Dedifferentiated amniotic fluid mesenchymal stem cell (primary cell): ENCODE results near the gene SPTBN1.
A peak's percentile ranks its signal among the peaks of the same experiment; 100 is the strongest.

ENCODE experiments used
- DNase-seq: peaks from one replicate; pipeline ENCODE4 v3.0.0-alpha.2; 2016; ENCODE audit errors: extremely low spot score

Gene SPTBN1

DNA sequence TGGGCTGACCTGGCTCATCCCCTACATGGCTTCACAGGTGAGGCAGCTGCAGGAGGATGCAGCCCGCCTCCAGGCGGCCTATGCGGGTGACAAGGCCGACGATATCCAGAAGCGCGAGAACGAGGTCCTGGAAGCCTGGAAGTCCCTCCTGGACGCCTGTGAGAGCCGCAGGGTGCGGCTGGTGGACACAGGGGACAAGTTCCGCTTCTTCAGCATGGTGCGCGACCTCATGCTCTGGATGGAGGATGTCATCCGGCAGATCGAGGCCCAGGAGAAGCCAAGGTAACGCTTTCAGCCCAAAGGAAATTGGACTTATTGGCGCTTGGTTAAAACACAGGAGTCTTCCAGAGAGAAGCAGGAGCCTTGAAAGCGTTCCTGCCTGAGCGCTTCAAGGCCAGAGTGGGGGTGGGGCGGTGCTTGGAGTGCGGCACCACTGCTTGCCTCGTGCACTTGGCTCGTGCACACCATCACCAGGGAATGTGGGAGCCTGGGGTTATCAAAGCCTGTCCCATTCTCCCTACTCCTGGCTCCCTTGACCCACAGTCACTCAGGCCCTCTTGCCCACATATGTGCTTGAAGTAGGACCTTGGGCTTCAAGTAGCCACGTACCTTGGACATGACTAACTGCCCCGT lies 197.6 kb downstream of the SPTBN1 start:
- no peak for DNase-seq

DNA sequence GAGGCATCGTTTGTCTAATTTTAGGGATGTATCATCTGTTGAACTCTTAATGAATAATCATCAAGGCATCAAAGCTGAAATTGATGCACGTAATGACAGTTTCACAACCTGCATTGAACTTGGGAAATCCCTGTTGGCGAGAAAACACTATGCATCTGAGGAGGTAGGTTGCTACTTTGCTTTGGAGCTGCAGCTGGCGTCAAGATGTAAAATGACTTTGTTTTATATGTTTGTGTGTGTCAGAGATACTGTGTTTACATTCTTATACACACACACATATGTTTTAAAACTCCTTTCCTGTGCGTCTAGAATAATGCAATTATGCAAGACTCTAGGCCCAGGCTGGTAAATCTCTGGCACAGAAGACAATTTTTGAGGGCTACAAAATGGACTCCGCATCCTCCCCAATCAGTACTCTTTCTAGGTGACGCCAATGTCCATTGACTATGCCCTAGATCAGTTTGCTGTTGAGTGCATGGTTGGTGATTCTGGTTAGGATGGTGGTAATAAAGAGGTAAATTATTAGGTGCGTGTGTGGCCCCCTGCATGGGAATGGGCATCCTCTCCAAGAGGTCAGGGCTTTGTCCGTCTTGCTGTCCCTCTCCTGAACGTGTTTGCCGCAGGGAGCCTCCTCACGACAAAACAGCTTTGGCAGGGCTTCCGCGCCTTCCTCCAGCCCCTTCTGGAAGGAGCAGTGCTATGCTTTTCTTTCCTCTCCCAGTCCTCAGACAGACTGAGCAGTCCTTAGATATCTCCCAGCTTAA lies 199.1 kb downstream of the SPTBN1 start:
- no peak for DNase-seq

DNA sequence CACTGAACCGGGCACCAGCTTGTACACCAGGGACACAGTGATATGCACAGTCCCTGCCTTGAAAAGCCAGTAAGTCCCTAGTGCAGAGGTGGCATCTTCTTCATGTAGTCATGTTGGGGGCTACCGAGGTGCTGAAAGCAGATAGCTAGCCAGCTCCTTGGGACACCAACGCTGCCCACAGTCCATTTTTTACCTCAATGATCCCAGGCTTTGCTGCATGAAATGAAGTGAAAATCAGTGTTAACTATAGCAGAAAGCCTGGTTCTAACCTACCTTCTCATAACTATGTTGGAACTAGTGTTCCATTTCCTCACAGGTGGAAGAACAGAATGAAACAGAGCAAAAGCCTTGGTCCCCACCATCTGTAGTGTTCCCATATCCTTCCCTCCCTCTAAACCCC lies 200.7 kb downstream of the SPTBN1 start:
- DNase-seq, result no peak

DNA sequence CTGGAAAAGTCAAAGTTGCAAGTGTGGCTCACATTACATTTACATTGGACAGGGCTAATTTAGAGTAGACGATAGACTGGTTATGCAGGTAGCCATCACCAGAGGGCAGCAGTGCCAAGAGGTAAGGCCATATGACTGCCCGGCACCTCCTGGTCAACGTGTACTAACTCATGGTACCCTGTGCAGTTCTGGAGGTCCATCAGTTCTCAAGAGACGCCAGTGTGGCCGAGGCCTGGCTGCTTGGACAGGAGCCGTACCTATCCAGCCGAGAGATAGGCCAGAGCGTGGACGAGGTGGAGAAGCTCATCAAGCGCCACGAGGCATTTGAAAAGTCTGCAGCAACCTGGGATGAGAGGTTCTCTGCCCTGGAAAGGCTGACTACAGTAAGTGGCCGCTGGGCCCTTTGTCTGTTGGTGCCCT lies 201.5 kb downstream of the SPTBN1 start:
- DNase-seq, result no peak

DNA sequence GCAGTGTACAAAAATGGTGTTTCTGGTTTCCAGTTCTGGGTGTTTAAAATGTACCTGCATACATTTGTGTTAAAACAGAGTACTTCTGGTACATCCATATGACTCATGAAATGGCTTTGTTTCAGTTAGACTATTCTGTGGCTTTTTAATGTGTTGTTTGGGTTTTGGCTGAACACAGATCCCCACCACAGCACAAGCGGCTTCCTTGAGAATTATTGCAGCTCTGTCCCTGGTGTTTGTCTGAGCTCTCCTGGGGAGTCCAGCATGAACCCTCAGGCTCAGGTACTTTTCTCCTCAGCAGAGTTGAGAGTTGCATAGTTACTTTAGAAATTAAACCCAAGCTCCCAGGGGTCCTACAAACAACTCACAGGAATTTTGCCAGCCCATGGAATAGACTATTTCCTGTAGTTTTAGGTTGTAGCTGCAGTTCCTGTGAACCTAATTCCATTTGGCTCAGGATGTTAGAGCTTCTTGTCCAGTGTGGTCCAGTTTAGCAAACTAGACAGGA lies 202.5 kb downstream of the SPTBN1 start:
- DNase-seq, result no peak

DNA sequence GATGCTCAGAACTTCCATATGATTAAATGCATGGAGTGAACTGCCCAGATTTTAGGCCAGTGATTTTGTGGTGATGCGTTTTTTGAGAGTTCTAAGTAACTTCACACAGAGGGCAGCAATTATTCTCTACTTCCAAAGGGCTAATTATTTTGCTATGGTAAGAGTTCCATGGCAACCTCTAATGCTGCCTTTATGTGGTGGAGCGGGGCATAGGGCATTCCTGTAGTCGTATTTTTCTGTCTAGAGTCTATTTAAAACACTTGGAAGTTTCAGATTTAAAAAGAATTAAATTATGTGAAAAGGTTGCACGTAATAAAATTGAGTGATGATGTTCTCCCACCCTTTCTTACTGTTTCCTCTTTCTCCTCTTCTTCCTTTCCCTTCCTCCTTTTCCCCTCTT lies 203.4 kb downstream of the SPTBN1 start:
- DNase-seq, result no peak

DNA sequence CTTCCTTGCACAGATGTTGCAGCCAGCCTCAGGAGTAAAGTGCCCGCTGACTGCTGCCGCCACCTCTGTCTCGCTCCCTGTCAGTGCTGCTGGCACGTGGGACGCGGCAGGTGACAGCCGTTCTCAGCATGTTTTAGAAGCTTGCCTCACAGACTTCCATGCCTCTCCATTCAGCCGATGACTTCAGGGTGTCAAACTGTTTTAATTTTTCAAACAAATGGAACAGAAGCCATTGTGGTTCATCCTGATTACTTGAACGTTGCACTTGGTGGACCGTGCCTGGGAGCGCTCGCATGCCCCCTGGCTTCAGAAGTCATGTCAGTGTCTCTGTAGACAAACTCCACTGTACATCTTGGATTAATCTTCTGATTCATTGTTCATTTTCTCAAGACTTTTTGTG lies 204.6 kb downstream of the SPTBN1 start:
- DNase-seq, result no peak

DNA sequence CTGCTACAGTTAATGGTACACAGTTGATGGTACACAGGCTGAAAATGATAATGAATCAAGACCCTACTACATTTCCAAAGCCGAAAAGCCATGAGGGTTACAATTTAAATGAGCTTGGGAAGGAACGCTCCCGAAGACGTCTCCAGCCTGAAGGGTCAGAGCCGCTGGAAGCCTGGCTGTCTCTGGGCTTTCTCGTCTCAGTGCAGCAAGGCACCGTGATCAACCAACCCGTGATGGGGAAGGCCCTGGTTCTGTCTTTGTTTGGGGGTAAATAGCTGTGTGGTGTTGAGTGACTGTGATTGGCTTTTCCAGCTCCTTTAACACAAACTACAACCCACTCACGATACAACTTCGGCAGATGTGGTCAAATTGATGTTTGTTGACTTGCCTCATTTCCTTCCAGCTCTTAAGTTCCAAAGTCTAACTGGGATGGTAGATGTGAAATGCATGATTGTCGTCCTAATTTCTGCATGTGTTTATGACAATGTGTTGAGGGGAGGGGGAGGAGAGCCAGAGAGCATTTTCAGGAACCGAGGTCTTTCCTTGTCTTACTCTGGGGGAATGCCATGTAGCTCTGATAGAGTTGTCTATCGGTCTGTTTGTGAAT lies 207.4 kb downstream of the SPTBN1 start:
- DNase-seq, result no peak

DNA sequence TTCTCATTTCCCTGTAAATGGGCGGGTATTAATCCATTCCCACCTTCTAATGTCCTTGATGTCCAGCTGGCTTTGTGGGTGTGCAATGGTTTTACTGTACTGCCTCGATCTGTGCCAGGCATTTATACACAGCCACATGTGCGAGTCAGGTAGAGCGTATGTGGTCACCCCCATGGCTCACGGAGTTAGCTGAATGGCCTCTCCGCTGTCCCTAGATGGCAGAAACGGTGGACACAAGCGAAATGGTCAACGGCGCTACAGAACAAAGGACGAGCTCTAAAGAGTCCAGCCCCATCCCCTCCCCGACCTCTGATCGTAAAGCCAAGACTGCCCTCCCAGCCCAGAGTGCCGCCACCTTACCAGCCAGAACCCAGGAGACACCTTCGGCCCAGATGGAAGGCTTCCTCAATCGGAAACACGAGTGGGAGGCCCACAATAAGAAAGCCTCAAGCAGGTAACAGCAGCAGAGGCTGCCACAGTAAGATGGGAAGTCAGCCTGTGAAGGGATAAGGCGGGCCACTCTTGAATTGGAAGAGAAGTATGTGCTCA lies 208.2 kb downstream of the SPTBN1 start:
- no peak for DNase-seq

DNA sequence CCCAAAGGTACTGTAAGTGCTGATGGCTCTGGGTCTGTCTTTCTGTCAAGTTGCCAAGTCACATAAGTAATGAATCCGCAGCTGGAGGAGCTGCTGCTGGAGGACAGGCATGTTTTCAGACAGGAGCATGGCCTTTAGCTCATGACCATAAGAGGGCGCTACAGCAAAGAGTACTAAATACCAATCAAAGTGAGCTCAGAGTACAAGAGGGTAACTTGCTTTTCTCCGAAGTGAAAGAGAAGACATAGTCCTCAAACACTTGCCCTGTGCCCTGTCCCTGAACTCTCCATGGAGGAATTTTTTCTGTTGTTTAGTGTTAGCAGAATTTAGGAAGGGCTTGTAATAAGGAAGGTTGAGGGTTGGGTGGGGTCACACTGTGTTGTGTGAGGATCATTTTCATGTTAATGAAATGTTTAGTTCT lies 209.3 kb downstream of the SPTBN1 start:
- DNase-seq, result no peak

DNA sequence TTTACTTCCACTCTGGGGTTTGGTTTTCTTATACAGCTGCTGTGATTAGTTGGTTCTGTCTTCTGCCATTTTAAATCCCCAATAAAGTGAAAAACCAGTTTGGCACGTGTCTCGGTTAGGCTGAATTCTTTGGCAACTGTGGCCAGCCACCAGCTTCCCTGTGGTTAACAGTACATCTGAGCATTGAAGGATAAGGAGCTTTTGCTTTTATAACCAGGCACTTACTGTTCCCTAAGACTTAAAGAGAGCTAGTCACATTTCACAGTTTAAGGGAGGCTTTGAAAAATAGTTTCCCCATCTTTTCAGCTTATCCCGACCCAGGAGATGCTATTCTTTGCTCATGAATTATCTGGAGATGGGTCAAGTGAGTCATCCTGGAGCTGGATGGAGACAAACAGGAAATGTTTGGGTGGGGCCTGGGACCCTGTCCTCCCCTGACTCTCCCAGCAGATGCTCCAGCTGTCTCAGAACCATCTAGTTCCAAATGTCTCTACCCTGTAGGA lies 210.1 kb downstream of the SPTBN1 start:
- DNase-seq, result peak; percentile 23

DNA sequence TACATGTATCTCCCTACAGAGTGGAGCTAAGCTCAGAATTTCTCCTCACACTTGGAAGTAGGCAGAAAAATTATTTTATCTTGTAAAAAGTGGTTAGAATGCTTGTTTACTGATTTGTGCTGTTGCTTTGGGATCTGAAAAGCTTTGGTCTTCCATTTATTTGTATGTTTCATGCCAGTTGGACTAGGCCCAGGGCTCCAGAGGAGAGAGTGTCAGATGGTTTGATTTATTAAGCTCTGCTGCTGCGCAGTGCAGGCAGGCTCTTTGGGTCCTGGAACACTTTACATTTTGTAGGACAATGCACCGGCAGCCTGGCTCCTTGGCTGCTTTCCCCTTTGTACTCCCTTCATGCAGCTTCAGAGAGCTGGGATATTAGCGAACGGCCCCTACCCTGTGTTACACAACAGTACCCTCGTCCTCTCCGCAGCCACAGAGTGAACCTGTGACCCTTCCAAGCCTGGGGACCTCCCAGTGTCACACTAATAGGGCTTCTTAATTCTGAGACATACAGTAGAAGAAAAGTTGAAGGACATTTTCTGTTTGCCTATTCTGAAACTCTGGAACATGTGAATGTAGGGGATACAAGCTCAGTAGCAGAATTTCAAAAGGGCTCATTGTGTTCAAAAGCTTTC lies 210.6 kb downstream of the SPTBN1 start:
- DNase-seq, result no peak

DNA sequence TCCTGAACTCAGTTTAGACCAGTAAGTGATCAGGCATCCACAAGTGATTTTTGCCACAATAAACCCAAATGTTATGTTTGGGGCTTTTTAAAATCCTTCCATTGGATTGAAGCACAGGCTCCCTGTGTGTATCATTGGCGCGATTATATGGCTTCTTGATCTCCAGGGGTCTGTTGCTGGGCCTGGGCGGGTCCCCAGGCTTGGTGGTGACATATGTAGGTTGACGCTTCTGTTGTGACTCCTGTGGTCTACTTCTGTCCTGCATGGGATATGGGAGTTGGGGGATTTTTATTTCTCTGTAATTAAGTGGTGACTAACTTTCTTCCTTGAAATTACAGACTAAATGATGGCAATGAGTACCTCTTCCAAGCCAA lies 211.1 kb downstream of the SPTBN1 start:
- DNase-seq, result no peak

DNA sequence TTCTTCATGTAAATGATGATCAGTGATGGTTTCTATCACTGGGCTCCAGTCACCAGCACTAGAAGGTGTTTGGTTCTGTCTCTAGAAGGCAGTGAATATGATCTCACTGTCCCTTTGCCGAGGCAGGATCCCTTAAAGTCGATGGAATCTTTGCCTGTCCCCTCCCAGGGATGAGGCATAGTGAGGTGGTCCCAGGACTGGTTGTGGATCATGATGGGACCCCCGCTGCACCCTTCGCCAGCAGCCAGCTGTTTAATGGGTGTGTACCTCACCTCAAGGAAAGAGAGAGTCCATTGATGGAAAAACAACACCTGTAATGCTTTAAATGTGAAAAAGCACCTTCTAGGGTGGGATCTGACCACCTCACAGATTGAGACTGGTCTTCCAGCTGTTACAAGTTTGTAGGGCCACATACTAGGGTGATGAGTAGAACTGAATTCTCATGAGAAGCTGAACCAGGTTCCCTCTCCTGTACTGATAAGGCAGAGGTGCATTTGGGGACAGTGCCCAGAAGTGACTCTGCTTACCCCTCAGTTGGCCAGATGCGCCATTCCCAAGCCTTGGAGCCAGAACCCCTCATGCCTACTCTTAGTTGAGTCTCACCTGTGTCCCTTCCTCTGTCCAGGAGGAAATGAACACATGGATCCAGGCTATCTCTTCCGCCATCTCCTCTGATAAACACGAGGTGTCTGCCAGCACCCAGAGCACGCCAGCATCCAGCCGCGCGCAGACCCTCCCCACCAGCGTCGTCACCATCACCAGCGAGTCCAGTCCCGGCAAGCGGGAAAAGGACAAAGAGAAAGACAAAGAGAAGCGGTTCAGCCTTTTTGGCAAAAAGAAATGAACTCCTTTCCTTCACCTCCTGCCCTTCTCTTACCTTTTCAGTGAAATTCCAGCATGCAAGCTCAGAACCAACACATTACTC lies 211.9 kb downstream of the SPTBN1 start:
- no peak for DNase-seq

DNA sequence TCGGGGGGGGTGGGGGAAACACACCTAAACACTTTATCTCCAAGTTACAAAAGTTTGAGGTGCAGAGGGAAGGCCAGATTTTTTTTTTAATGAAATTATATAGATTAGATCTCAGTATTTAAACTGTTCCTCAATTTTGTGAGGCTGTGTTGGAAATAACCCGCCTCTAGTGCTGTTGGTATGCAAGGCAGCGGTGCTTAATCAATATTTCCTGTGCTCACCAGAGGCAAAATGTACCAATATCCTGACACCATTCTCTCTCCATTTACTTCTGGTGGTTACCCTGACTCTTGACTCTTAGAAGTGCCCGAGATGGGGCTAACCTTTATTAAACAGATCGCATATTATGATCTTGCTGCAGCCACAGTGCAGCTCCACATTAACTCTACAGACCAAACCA lies 212.6 kb downstream of the SPTBN1 start:
- DNase-seq, result no peak

DNA sequence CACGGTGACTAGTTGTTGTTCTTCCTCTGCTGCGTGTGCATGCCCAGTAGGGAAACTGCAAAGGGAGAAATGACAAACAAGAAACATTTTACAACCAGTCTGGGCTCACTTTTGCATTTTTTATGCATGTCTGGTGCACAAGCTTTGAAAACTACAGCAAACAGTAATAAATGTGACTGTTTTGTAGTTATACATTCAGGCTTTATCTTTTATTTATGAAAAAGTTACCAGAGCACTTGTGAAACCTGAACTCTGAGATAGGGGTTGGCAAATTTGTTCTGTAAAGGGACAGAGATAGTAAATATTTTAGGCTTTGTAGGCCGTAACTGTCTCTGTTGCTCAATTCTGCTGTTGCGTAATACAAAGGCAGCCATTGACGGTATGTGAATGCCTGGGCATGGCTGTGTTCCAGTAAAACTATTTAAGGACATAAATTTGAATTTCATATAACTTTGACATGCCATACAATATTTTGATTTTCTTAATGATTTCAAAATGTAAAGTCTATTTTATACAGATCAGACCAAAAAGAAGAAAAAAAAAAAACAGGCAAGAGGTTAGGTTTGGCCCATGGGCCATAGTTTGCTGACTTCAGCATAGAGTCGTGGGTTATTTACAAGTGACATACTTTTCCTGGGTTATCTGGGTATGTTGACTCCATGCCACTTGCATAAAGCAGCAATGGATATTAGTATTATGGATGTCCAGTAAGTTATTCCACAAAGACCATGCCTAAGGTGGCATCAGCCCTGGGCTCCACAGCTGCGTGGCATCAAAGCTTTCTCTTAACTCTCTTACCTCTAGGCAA lies 213.8 kb downstream of the SPTBN1 start:
- peak; percentile 83 for DNase-seq

DNA sequence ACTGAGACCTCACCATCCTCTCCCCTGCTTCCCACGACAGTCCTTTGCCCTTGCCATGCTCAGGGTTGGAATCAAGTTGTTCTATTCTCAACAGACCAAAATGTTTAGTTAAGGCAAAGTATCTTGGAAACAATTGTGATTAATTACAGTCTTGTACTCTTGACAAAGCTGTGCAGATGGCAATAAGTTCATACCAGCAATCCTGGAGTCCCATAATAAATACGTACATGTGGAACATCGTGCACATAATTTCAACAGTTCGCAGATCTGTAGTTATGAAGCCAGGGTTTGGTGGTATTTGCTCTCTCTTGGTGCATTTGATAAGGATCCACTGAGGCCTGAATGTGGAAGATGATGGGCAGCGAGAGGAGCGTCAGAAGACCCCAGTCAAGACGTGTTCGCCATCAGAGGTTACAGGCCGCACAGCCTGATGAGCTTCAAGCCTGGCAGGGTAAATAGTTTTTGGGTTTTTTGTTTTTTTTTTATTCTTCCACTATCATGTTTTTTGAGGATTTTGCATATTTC lies 214.4 kb downstream of the SPTBN1 start:
- DNase-seq, result no peak

DNA sequence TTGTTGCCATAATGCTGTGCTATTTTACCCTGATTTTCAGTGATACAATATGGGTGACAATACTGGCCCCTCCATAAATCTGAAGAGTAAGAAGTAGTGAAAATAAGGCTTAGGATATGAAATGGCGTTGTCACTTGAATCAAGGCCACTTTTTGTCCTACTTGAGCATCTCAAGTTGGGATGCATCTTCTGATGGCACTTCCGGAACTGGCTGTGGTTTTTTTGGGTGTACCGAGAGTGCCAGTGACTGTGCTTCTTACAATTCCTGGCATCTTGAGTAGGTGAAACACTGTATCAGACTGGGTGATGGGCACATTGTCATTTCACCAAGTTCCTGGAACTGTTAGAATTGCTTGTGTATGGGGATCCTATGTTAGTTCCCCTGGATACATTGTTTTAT lies 214.9 kb downstream of the SPTBN1 start:
- no peak for DNase-seq

DNA sequence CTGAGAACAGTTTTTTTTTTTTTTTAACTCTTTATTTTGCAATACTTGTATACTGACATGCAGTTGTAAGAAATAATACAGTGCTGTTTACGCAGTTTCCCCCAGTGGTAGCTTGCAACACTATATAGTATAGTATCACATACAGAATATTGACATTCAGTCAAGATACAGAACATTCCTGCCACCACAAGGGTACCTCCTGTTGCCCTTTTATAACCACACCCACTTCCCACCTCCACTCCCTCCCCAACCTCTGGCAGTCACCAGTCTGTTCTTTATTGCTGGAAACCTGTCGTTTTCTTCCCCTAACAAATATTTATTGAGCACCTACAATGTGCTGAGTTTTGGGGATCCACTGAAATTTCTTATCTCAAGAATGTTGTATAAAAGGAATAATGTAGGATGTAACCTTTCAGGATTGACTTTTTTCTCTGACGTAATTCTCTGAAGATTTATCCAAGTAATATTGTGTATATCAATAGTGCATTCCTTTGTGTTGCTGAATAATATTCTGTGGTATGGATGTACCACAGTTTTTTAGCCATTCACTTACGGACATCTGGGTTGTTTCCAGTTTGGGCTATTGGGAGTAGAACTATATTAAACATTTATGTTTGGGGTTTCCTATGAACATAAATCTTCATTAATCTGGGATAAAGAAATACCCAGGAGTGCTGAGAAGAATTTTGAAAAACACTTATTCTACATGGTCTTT lies 215.9 kb downstream of the SPTBN1 start:
- no peak for DNase-seq
